ENCODE results near the gene CTDP1. TPM values are rescaled to one million over a fixed set of nuclear protein-coding genes. Genes with fewer than 3 reads are reported as not detected.
"Not testable (repeated sequence)": the region's sequence is repeated elsewhere in the genome, so short reads cannot be mapped to it uniquely, and the experiment has no call there.

CTDP1 gene
- total RNA-seq, 2 donors from 2014 or later, result 8.8 to 21.8 TPM

DNA sequence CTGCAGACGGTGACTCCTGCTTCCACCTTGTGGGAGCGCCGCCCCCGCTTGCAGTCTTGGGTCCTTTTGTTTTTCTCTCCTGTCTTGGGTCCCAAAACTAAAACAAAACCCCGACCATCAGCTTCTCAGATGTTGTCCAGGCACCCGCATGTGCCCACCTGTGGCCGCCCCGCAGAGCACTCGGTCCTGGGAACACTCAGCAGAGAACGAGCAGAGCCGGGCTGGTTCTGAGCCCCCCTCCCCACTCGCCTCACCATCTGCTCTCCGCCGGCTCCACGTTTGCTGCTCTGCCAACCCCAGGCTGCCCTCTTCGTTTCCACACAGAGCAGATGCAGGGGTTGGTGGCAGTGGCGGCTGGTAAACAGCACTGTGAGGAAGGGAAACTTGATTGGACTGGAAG lies 38.5 kb downstream of the CTDP1 start:
- Histone ChIP-seq H3K36me3 (replicated peaks in 1 of 2; ENCODE audit: insufficient read depth in 1 of 2, low read depth in 2 of 2) (peaks cover 0 to 34% of the 10 kb centered on the region in 2 donors), H3K27me3 (no peaks in the 10 kb centered on the region), H3K27ac (no peak overlapping the region), H3K4me1 (no peaks in the 10 kb centered on the region), H3K9me3 (no peaks in the 10 kb centered on the region), H3K4me3 (no peak overlapping the region)
- DNase-seq, result no peak
- WGBS, 2 donors, result 88 to 95% methylated on average over 15 to 17 of the region's 17 CpGs
- ATAC-seq, result no peak
- no peak for TF ChIP-seq POLR2A (IDR thresholded peaks at IDR 0.05)
- TF ChIP-seq, protein P1, sequence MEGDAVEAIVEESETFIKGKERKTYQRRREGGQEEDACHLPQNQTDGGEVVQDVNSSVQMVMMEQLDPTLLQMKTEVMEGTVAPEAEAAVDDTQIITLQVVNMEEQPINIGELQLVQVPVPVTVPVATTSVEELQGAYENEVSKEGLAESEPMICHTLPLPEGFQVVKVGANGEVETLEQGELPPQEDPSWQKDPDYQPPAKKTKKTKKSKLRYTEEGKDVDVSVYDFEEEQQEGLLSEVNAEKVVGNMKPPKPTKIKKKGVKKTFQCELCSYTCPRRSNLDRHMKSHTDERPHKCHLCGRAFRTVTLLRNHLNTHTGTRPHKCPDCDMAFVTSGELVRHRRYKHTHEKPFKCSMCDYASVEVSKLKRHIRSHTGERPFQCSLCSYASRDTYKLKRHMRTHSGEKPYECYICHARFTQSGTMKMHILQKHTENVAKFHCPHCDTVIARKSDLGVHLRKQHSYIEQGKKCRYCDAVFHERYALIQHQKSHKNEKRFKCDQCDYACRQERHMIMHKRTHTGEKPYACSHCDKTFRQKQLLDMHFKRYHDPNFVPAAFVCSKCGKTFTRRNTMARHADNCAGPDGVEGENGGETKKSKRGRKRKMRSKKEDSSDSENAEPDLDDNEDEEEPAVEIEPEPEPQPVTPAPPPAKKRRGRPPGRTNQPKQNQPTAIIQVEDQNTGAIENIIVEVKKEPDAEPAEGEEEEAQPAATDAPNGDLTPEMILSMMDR (IDR thresholded peaks at IDR 0.05), result no peak
- intact Hi-C loops (cut with DNase I), result no loop called here

DNA sequence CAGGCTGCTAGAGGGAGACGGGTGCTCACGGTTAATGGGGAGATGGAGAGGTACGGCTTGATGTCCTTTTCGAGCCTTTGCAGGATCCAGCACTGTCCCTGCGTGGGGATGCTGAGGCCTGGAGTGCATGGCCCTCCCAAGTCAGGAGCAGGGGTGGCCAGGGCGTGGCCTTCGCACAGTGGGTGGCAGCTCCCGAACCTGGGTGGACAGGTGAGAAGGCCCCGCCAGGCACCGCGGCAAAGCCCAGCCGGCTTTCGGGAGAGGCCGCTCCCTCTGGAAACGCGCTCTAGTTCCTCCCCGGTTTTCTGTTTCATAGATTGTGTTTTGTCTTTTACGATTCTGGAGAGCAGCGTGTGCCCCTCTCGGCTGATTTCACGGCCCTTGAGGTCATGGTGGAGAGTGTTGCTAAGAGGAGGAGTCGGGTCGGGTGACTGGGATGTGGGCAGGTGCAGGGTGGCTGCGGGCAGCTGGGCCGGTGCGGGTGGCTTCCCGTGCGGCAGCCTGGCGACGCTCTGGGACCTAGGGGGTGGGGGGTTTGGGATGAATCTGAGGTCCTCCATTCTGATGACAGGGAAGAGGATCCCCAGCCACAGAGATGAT lies 39.4 kb downstream of the CTDP1 start:
- Histone ChIP-seq H3K27ac (no peak overlapping the region), H3K4me1 (no peaks in the 10 kb centered on the region), H3K27me3 (no peaks in the 10 kb centered on the region), H3K4me3 (no peak overlapping the region), H3K9me3 (no peaks in the 10 kb centered on the region), H3K36me3 (replicated peaks in 1 of 2; ENCODE audit: insufficient read depth in 1 of 2, low read depth in 2 of 2) (peaks cover 0 to 34% of the 10 kb centered on the region in 2 donors)
- intact Hi-C loops (cut with DNase I), result no loop called here
- 97 to 100% methylated on average over 7 to 28 of the region's 30 CpGs for WGBS, 2 donors
- no peak for TF ChIP-seq POLR2A (IDR thresholded peaks at IDR 0.05)
- TF ChIP-seq, protein P1 (IDR thresholded peaks at IDR 0.05), result no peak
- no peak for ATAC-seq
- no peak for DNase-seq

DNA sequence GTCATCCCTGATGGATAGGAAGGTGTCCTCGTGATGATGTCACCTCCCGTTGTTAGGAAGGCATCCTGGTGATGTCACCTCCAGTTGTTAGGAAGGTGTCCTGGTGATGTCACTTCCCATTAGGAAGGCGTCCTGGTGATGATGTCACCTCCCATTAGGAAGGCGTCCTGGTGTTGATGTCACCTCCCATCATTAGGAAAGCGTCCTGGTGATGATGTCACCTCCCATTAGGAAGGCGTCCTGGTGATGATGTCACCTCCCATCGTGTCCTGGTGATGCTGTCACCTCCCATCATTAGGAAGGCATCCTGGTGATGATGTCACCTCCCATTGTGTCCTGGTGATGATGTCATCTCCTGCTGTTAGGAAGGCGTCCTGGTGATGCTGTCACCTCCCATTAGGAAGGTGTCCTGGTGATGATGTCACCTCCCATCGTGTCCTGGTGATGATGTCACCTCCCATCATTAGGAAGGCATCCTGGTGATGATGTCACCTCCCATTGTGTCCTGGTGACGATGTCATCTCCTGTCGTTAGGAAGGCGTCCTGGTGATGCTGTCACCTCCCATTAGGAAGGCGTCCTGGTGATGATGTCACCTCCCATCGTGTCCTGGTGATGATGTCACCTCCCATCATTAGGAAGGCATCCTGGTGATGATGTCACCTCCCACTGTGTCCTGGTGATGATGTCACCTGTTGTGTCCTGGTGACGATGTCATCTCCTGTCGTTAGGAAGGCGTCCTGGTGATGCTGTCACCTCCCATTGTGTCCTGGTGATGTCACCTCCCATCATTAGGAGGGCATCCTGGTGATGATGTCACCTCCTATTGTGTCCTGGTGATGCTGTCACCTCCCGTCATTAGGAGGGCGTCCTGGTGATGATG lies 40.1 kb downstream of the CTDP1 start:
- intact Hi-C loops (cut with DNase I); ATAC-seq; H3K27me3 ChIP-seq; H3K9me3 ChIP-seq; H3K4me1 ChIP-seq; DNase-seq; H3K27ac ChIP-seq; H3K4me3 ChIP-seq: not testable (repeated sequence)
- WGBS, 2 donors, result 87 to 96% methylated on average over 7 to 17 of the region's 19 CpGs
- peaks cover 0 to 29% of the 10 kb centered on the region in 2 donors for H3K36me3 ChIP-seq (replicated peaks in 1 of 2; ENCODE audit: insufficient read depth in 1 of 2, low read depth in 2 of 2)

GRCh38 chr18:79720359-79720733 lies 40.7 kb downstream of the CTDP1 start:
- intact Hi-C loops (cut with DNase I), result no loop called here
- TF ChIP-seq POLR2A (IDR thresholded peaks at IDR 0.05), result no peak
- TF ChIP-seq, protein P1 (IDR thresholded peaks at IDR 0.05), result no peak
- 90 to 91% methylated on average over 14 of the region's 14 CpGs for WGBS, 2 donors
- ATAC-seq (no peak), DNase-seq (no peak)
- no peaks in the 10 kb centered on the region for H3K9me3 ChIP-seq
- H3K27ac ChIP-seq, result no peak overlapping the region
- H3K27me3 ChIP-seq, result no peaks in the 10 kb centered on the region
- peaks cover 0 to 24% of the 10 kb centered on the region in 2 donors for H3K36me3 ChIP-seq (replicated peaks in 1 of 2; ENCODE audit: insufficient read depth in 1 of 2, low read depth in 2 of 2)
- H3K4me1 ChIP-seq, result no peaks in the 10 kb centered on the region
- no peak overlapping the region for H3K4me3 ChIP-seq

DNA sequence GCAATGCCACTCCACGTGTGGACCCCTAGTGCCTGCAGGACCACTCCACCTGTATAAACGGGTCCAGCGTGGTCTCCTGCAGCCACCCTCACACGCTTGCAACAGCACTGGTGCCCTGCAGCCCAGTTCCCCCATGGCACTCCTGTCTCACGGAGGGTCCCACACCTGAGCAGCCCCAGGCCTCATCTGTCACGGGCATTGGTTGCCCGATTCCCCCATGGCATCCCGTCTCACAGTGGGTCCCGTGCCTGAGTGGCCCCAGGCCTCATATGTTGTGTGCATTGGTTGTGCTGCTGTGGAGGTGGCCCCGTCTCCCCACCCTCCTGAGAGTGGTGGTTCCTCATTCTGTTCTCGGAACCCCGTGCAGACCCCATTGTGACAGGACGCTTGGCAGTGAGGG lies 43.4 kb downstream of the CTDP1 start:
- TF ChIP-seq POLR2A (IDR thresholded peaks at IDR 0.05), result no peak
- Histone ChIP-seq H3K36me3 (replicated peaks in 1 of 2; ENCODE audit: insufficient read depth in 1 of 2, low read depth in 2 of 2) (peaks cover 0 to 15% of the 10 kb centered on the region in 2 donors), H3K4me3 (no peak overlapping the region), H3K27ac (no peak overlapping the region), H3K9me3 (no peaks in the 10 kb centered on the region), H3K27me3 (no peaks in the 10 kb centered on the region), H3K4me1 (no peaks in the 10 kb centered on the region)
- intact Hi-C loops (cut with DNase I), result no loop called here
- 97 to 100% methylated on average over 10 to 12 of the region's 13 CpGs for WGBS, 2 donors
- ATAC-seq (no peak), DNase-seq (no peak)

Data from body of pancreas (tissue), 4 donors.